Thyroid gland (tissue), 4 donors: ENCODE results near the gene STK32B.

Experiments
- CTCF ChIP-seq, 6 experiments: fragments of 200-600 bp in 3 of 6; fragments of 450-650 bp in 3 of 6; sonication (generic) in 3 of 6; IDR thresholded peaks; one replicate each; pipeline ENCODE4 v1.5.1; 2016 to 2019; ENCODE audit warnings: antibody characterized with exemption in 6 of 6, mild to moderate bottlenecking in 2 of 6, inconsistent platforms in 1 of 6, moderate library complexity in 1 of 6
- POLR2A ChIP-seq, 2 donors: fragments of 450-650 bp; IDR thresholded peaks; one replicate each; pipeline ENCODE4 v1.6.1; 2017; ENCODE audit warnings: antibody characterized with exemption in 2 of 2, mild to moderate bottlenecking in 2 of 2, moderate library complexity in 1 of 2

DNA sequence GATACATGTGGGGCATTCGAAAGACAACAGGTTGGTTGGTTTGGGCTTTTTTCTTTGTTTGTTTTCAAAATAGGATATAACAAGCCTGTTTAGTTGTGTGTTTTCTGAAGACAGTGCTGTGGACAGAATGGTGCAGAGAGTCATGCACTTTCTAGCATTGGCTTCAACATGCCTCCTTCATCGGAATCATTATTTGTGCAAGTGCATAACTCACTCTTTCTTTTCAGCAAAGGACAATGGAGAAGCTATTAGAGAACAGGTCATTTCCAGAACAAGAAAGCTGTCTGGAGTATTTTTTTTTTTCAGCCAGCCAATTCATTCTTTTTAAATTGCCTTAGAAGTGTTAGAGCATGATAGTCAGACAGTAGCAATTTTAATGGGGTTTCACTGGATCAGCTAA is 225.8 kb downstream of the STK32B start:
- TF ChIP-seq CTCF (IDR thresholded peaks at IDR 0.05) (no peak), POLR2A (IDR thresholded peaks at IDR 0.05) (no peak)
